C4-2B (cell line): ENCODE data around the gene RNU6-1.

Source experiments
- H3K27ac ChIP-seq: fragments of 450-650 bp; 2 replicates; pipeline ENCODE4 v1.5.1; 2017
- CTCF ChIP-seq: fragments of 450-650 bp; conservative IDR thresholded peaks from 2 replicates; pipeline ENCODE4 v1.5.1; 2017; ENCODE audit warnings: mild to moderate bottlenecking
- ZFX ChIP-seq: fragments of 450-650 bp; IDR thresholded peaks from 2 replicates; pipeline ENCODE4 v1.6.1; 2017

RNU6-1 gene

DNA sequence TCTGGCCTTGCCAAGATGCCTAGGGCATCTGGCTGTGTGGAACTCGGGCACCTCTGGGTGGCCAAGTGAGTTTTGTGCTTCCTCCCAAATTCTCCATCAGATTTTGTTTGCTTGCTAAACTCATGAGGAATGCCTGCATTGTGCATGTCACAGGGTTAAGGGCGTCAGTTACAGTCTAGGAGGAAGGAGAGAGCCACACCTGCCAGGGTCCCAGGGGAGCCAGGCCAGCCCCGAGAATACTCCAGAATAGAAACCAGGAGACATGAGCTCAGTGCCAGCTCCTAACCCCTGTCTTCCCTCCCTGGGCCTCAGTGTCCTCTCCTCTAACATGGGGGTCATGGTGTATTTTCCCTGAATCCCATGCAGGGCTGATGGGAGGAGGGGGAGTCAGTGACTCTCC is 36.5 kb downstream of the RNU6-1 start:
- TF ChIP-seq CTCF: no peak
- TF ChIP-seq ZFX: no peak
- no peak overlapping the region for H3K27ac ChIP-seq

DNA sequence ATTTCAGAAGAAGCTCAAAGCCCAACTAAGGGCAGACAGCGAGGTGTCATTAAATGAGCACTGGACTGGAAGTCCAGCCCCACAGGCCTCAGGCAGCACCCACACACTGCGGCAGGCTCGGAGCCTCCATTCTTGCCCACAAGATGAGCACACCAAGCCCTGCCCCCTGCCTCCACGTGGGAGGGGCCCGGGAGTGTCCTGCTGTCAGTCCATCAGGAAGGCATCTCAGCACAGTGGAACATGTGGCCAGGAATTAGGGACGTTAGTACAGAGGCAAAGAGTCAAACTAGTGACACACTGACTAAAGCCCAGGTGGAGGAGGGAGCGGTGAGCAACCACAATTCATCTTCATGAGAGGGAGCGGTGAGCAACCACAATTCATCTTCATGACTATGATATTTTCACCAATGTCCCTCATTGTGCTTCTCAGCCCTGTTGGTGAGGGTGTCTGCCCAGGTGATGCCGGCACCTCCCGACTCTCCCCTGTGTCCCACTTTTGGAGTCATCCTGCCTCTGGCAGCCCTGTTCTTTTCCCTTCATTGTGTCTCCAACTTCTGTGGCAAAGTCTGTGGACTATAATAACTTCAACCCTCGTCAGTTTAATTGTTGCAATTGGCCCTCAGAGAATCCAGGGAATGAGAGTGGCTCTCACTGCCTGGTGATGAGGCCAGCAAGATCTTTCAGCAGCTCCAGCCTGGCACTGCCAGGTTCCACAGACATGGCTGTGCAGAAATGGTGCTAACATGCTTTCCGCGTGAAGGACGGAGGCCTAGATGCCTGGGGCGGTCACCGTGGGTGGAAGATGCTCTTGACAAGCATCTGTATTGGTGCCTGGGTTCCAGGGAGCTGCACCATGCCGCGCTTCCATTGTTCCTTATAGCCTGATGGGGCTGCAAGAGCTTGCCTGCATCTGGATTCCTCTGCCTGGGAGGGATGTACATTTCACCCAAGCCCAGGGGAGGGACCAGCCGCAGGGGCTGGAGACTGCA is 37.6 kb downstream of the RNU6-1 start:
- H3K27ac ChIP-seq: no peak overlapping the region
- no peak for TF ChIP-seq CTCF
- no peak for TF ChIP-seq ZFX

DNA sequence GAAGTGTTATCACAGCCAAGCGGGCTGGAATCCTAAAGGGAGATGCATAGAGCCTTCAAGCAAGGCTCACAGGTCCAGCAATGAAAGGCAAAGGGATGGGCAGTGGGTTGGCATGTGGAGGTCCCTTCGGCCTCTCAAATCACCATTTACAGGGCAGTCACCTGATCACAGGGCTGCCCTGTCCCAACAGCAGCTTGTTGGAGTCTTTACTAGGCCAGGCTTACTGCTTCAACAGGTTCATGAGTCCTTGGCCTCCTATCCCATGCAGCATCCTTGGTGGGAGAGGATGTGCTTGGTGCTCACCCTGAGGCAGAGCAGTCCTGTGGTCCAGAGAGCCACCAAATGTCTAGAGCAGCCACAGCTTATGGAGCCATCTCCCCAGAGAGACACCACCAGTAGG is 38.7 kb downstream of the RNU6-1 start:
- TF ChIP-seq ZFX (no peak), CTCF (no peak)
- no peak overlapping the region for H3K27ac ChIP-seq

DNA sequence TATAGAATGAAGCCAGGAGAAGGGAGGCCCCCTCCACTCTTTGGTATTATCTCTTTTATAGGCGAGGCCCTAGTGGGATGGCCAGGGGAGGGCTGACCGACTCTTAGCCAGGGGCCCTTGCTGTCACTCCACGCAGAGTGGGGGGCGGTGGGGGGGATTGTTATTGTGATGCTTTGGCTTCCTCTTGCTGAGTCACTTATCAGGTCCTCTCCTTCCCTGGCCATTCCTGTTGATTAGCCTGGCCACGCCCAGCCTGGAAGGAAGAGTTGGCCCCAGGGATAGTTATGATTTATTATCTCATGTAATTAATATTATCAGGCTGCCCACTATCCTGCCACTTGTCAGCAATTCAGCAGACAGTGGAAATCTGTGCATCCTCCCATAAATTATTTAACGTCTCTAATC is 40.0 kb downstream of the RNU6-1 start:
- TF ChIP-seq ZFX (no peak), CTCF (no peak)
- no peak overlapping the region for H3K27ac ChIP-seq

DNA sequence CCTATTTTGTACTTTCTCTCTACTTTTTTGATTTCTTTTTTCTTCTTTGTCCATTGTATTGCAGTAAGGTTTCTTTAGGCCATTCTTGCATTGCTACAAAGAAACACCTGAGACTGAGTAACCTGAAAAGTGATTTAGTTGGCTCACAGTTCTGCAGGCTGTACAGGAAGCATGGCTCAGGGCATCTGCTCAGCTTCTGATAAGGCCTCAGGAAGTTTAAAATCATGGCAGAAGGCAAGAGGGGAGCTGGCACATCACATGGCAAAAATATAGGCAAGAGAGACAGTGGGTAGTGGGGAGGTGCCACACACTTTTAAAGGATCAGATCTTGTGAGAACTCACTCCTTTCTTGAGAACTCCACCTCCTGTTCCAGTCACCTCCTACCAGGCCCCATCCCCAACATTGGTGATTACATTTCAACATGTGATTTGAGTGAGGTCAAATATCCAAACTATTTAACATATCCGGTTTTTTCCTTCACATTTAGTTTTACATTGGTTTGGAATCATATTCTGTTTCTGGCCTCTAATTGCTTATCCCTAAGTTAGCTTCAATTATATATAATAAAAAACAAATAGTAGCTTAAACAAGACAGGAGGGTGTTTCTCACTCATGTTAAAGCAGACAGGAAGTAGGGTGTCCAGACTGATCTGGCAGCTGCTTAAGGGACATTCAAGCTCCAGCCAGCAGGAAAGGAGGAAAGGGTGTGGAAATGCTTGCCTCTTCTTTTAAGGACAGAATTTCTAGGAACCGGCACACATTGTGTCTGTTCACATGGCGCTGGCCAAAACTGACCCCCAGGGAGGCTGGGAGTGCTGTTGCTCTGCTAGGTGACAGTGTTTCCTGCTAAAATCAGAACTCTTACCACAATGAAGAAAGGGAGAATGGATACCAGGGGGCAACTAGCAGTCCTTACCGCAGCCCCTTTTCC is 43.4 kb downstream of the RNU6-1 start:
- no peak overlapping the region for H3K27ac ChIP-seq
- no peak for TF ChIP-seq ZFX
- no peak for TF ChIP-seq CTCF

- TF ChIP-seq CTCF (no peak), ZFX (no peak)
- no peak overlapping the region for H3K27ac ChIP-seq
These were observed 44.8 kb downstream of the RNU6-1 start for GRCh38 chr15:67794832-67795574.
